Activated T-helper 2 cell treated with anti-CD3 and anti-CD28 coated beads, Interferon-gamma antibody, Interleukin-2, Interleukin-4, amounts not matched to agents 10 μg/mL and 5 μg/mL and 100 μg/mL, durations not matched to agents 14 hours and 24 hours and 36 hours (primary cell): ENCODE measurements around the gene AFP. TPM values are rescaled to one million over a fixed set of nuclear protein-coding genes. Genes with fewer than 3 reads are reported as not detected.

ENCODE experiments used
- DNase-seq: peaks from one replicate; pipeline ENCODE4 v3.0.0; 2021; ENCODE audit warnings: low spot score
- H3K27ac Mint-ChIP-seq: one replicate; pipeline ENCODE4 v1.8.0; 2021; ENCODE audit warnings: mixed read lengths
- H3K27me3 Mint-ChIP-seq: one replicate; pipeline ENCODE4 v1.8.0; 2021; ENCODE audit warnings: low read depth, mixed read lengths
- H3K36me3 Mint-ChIP-seq: one replicate; pipeline ENCODE4 v1.8.0; 2021; ENCODE audit warnings: low read depth, mixed read lengths
- H3K4me1 Mint-ChIP-seq: one replicate; pipeline ENCODE4 v1.8.0; 2021; ENCODE audit warnings: low read depth, mixed read lengths
- H3K4me3 Mint-ChIP-seq: one replicate; pipeline ENCODE4 v1.8.0; 2021; ENCODE audit warnings: low read depth, mild to moderate bottlenecking, moderate library complexity, mixed read lengths
- H3K9me3 Mint-ChIP-seq: one replicate; pipeline ENCODE4 v1.8.0; 2021; ENCODE audit warnings: mixed read lengths
- intact Hi-C: fragments of 100-400 bp; cut with micrococcal nuclease; formaldehyde crosslinking; loops from one replicate; pipeline ENCODE4 v1.15.1; 2023
- total RNA-seq: library from RNA; stranded (reverse); gene quantifications from 2 replicates; pipeline ENCODE4 v1.2.3, GENCODE V29; 2022

The AFP gene
- total RNA-seq, 1 donor from 2014 or later = not detected

DNA sequence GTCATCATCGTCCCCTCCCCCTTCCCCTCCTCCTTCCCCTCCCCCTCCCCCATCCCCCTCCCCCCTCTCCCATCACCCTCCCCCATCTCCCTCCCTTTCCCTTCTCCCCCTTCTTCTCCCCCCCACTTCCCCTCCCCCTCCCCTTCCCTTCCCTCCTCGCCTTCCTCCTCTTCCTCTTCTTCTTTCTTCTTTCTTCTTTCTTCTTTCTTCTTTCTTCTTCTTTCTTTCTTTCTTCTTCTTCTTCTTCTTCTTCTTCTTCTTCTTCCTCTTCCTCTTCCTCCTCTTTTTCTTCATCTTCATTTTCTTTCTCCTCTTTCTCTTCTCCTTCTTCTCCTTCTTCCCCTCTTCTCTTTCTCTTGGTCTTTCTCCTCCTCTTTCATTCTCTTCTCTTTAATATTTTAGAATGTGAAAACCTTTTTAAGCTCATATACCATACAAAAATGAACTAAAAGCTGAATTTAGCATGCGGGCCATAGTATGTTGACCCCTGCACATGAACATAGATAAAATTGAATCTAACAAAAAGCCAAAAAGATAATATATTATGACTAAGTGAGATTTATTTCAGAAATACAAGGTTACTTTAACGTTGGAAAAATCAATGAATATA lies 25.0 kb downstream of the AFP start:
- DNase-seq = no peak
- Mint-ChIP-seq H3K4me3 (no peak overlapping the region), H3K9me3 (no peaks in the 10 kb centered on the region), H3K36me3 (no peaks in the 10 kb centered on the region), H3K27ac (no peak overlapping the region), H3K4me1 (no peaks in the 10 kb centered on the region), H3K27me3 (no peaks in the 10 kb centered on the region)
- intact Hi-C loops = no loop called here

DNA sequence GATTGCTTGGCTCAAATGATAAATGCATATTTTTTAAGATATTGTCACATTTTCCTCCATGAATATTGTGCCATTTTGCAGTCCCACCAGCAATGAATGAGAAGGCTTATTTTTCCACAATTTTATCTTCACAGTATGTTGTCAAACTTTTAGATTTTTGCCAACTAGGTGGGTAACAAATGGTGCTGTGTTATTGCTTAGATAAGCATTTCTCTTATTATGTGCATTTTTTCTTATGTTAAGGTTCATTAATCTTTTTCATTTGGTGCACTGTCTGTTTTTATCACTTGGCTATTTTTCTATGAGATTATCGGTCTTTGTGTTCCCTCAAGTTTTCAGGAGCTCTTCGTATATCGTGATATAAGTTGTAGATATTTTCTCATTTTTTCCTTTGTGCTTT lies 32.1 kb downstream of the AFP start:
- no peaks in the 10 kb centered on the region for H3K4me1 Mint-ChIP-seq
- H3K27ac Mint-ChIP-seq = no peak overlapping the region
- intact Hi-C loops = no loop called here
- no peak overlapping the region for H3K4me3 Mint-ChIP-seq
- H3K9me3 Mint-ChIP-seq = no peaks in the 10 kb centered on the region
- no peak for DNase-seq
- H3K27me3 Mint-ChIP-seq = no peaks in the 10 kb centered on the region
- H3K36me3 Mint-ChIP-seq = no peaks in the 10 kb centered on the region

- H3K36me3 Mint-ChIP-seq = no peaks in the 10 kb centered on the region
- no peak for DNase-seq
- intact Hi-C loops = no loop called here
- no peak overlapping the region for H3K27ac Mint-ChIP-seq
- no peaks in the 10 kb centered on the region for H3K4me1 Mint-ChIP-seq
- peaks cover 5% of the 10 kb centered on the region for H3K9me3 Mint-ChIP-seq
- H3K27me3 Mint-ChIP-seq = no peaks in the 10 kb centered on the region
- H3K4me3 Mint-ChIP-seq = no peak overlapping the region
Observed at GRCh38 chr4:73470728-73471127, 34.7 kb downstream of the AFP start.

DNA sequence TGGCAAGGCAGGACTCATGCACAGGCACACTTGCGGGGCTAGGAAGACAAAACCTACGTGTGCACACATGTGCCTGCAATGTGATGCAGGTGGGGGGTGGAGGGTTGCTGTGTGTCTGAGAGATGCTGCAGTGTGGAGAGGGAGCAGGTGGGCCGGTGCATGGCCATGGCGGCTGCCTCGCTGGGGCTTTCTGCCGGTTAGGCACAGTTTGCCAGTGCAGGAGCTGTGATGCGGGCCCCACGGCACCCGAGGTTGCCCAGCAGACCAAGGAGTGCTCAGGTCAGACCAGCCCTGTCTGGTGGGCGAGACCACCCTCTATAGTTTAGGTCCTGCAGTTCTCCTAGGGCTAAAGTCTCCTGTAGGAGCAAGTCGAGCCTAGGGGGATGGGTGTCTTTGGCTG lies 41.2 kb downstream of the AFP start:
- Mint-ChIP-seq H3K27ac (no peak overlapping the region), H3K4me1 (no peaks in the 10 kb centered on the region), H3K9me3 (peaks cover 6% of the 10 kb centered on the region), H3K4me3 (no peak overlapping the region), H3K27me3 (no peaks in the 10 kb centered on the region), H3K36me3 (no peaks in the 10 kb centered on the region)
- no peak for DNase-seq
- intact Hi-C loops = no loop called here

GRCh38 chr4:73479323-73479722 lies 43.3 kb downstream of the AFP start:
- no peak overlapping the region for H3K4me3 Mint-ChIP-seq
- H3K4me1 Mint-ChIP-seq = no peaks in the 10 kb centered on the region
- H3K9me3 Mint-ChIP-seq = peaks cover 6% of the 10 kb centered on the region
- intact Hi-C loops = no loop called here
- DNase-seq = no peak
- H3K36me3 Mint-ChIP-seq = no peaks in the 10 kb centered on the region
- H3K27me3 Mint-ChIP-seq = no peaks in the 10 kb centered on the region
- no peak overlapping the region for H3K27ac Mint-ChIP-seq

DNA sequence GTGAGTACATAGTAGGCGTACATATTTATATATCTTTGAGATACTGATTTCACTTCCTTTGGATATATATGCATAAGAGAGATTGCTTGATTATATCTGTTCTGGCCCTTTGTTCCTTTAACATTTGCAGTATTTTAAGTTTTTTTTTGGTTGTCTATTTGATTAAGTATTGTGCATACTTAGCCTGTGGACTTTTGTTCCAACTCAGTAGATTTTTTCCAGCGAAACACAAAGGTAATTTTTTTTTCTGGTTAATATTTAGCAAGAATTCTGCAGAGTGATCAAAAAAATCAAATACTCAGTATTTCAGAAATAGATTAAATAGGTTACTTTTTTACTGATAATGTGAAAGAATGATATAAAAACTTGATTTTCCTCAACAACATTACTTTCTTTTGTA lies 45.3 kb downstream of the AFP start, which contains the start of gene AFM:
Gene AFM (plus strand): TSS at position 388 of the 400 bp plus-strand sequence. CDS start 31 bp downstream, outside the sequence.
- intact Hi-C loops = no loop called here
- Mint-ChIP-seq H3K4me1 (no peaks in the 10 kb centered on the region), H3K36me3 (no peaks in the 10 kb centered on the region), H3K9me3 (no peaks in the 10 kb centered on the region), H3K27ac (no peak within 1 kb of the TSS), H3K4me3 (no peak within 1 kb of the TSS), H3K27me3 (no peaks in the 10 kb centered on the region)
- no peak for DNase-seq

GRCh38 chr4:73485085-73485484 lies 49.1 kb downstream of the AFP start:
- H3K36me3 Mint-ChIP-seq = no peaks in the 10 kb centered on the region
- no peaks in the 10 kb centered on the region for H3K27me3 Mint-ChIP-seq
- no peaks in the 10 kb centered on the region for H3K9me3 Mint-ChIP-seq
- no peaks in the 10 kb centered on the region for H3K4me1 Mint-ChIP-seq
- DNase-seq = no peak
- intact Hi-C loops = no loop called here
- H3K27ac Mint-ChIP-seq = no peak overlapping the region
- H3K4me3 Mint-ChIP-seq = no peak overlapping the region

GRCh38 chr4:73485596-73485995 lies 49.6 kb downstream of the AFP start:
- no peak overlapping the region for H3K4me3 Mint-ChIP-seq
- no peaks in the 10 kb centered on the region for H3K27me3 Mint-ChIP-seq
- H3K36me3 Mint-ChIP-seq = no peaks in the 10 kb centered on the region
- H3K9me3 Mint-ChIP-seq = no peaks in the 10 kb centered on the region
- intact Hi-C loops = no loop called here
- no peak for DNase-seq
- H3K4me1 Mint-ChIP-seq = no peaks in the 10 kb centered on the region
- H3K27ac Mint-ChIP-seq = no peak overlapping the region

DNA sequence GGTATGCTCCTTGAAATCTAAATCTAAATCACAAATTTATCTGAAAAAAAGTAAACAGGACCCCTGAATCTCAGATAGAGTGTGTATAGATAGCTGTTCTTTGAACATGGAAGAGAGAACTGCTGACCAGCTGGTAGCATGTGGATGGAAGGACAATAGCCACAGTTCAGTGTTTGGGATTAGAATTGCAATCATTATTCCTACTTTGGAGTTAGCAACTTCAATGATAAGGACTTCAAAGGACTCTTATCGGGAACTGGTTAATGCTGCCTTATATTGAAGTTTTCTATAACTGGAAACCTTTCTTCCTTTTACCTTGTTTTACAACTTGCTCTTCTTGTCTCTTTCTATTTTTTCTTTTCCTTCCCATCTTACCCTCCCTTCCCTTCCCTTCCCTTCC lies 50.5 kb downstream of the AFP start:
- no peak overlapping the region for H3K27ac Mint-ChIP-seq
- no peaks in the 10 kb centered on the region for H3K27me3 Mint-ChIP-seq
- no peaks in the 10 kb centered on the region for H3K9me3 Mint-ChIP-seq
- intact Hi-C loops = no loop called here
- no peak for DNase-seq
- H3K36me3 Mint-ChIP-seq = no peaks in the 10 kb centered on the region
- no peak overlapping the region for H3K4me3 Mint-ChIP-seq
- no peaks in the 10 kb centered on the region for H3K4me1 Mint-ChIP-seq

GRCh38 chr4:73487233-73487632 lies 51.2 kb downstream of the AFP start:
- DNase-seq = no peak
- Mint-ChIP-seq H3K36me3 (no peaks in the 10 kb centered on the region), H3K4me3 (no peak overlapping the region), H3K27me3 (no peaks in the 10 kb centered on the region), H3K4me1 (no peaks in the 10 kb centered on the region), H3K9me3 (no peaks in the 10 kb centered on the region), H3K27ac (no peak overlapping the region)
- intact Hi-C loops = no loop called here

DNA sequence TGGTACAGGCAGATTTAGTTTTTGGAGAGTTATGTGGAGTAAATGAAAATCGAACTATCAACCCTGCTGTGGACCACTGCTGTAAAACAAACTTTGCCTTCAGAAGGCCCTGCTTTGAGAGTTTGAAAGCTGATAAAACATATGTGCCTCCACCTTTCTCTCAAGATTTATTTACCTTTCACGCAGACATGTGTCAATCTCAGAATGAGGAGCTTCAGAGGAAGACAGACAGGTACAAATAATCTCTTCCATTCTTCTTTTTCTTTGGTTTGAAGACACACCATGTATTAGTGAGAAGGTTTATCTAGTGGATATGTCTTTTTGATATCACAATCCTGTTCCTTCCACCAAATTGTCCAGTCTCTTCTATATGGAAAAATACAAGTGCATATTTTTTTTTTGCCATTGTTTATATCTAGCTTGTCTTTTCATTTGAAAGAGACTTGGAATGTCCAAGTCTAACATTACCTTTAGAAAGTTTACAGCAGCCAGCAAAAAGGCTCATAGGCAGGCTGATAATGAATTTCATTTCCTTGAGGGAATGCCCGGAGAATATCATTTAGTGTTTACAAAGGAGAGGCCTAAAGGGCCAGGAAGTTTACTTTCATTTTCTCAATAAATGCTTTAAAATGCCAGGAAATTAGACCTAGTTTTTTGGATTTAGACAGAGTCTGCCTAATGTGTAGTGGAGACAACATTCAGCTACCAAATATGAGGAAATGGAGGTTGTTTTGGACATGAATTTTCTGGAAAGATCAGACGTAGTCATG lies 64.2 kb downstream of the AFP start:
- Mint-ChIP-seq H3K27ac (no peak overlapping the region), H3K4me3 (no peak overlapping the region), H3K27me3 (no peaks in the 10 kb centered on the region), H3K36me3 (no peaks in the 10 kb centered on the region), H3K4me1 (peaks cover 3% of the 10 kb centered on the region), H3K9me3 (no peaks in the 10 kb centered on the region)
- no peak for DNase-seq
- intact Hi-C loops = no loop called here

DNA sequence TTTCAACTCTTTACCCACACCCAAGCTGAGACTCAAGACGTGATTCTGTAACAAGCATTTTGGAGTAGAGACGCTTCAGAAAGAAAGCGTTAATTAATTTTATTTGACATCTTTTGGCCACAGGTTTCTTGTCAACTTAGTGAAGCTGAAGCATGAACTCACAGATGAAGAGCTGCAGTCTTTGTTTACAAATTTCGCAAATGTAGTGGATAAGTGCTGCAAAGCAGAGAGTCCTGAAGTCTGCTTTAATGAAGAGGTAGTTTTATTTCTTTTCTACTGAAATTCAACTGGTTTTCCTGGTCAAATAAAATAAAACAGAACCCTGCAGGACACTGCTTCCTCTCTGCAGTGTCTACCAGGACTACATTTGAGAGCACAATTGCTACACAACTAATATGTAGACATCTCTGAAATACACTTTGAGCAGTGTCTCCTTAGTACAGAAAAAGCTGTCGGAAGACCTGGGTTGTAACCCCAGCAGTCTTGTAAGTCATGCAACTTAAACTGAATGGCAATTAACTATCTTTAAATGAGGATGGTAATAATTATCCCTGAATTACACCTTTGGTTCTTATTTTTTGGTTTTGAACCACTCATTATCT lies 65.7 kb downstream of the AFP start:
- Mint-ChIP-seq H3K27ac (no peak overlapping the region), H3K27me3 (no peaks in the 10 kb centered on the region), H3K4me1 (peaks cover 3% of the 10 kb centered on the region), H3K36me3 (no peaks in the 10 kb centered on the region), H3K9me3 (no peaks in the 10 kb centered on the region), H3K4me3 (no peak overlapping the region)
- no peak for DNase-seq
- intact Hi-C loops = no loop called here

DNA sequence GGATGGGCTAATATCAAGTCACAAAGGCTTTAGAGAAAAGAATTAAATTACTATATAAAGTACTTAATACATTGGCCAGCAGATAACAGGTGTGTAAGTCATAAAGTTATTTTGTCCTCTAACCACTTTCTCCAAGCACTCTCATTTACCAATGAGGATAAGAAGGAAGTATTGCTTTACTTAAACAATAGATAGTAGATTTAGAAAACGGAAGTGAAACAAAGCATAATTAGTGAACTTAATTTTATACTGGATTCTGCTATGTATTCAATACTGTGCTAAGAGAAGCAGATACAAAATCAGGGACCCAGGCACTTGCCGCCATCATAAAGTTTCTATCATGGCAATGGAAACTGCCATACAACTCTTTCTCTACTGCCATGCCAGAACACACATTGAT lies 69.5 kb downstream of the AFP start:
- Mint-ChIP-seq H3K4me3 (no peak overlapping the region), H3K4me1 (no peaks in the 10 kb centered on the region), H3K27me3 (no peaks in the 10 kb centered on the region), H3K27ac (no peak overlapping the region), H3K9me3 (no peaks in the 10 kb centered on the region), H3K36me3 (no peaks in the 10 kb centered on the region)
- DNase-seq = no peak
- intact Hi-C loops = no loop called here
